ENCODE measurements around the gene CLIP4.

The CLIP4 gene

GRCh38 chr2:29110916-29111535 is 4.2 kb upstream of the CLIP4 start:
- Histone ChIP-seq H3K36me3 (ENCODE audit: insufficient read depth, low read length) (no peaks in the 10 kb centered on the region), H3K9ac (ENCODE audit: low read depth, low read length, poor library complexity, severe bottlenecking) (no peak overlapping the region), H3F3A (ENCODE audit: low read depth) (no peaks in the 10 kb centered on the region), H2AFZ (ENCODE audit: low read length) (0 out of 2 replicates have a peak overlapping the region, but pooled peaks have one; percentile 11), H3K4me2 (ENCODE audit: low read depth, low read length, poor library complexity, severe bottlenecking) (no peak overlapping the region), H3K79me2 (ENCODE audit: insufficient read depth, low read length) (no peaks in the 10 kb centered on the region), H4K20me1 (ENCODE audit: insufficient read depth, low read length, poor library complexity, severe bottlenecking) (no peaks in the 10 kb centered on the region), H3K4me3 (ENCODE audit: low read length, poor library complexity, severe bottlenecking) (no peak overlapping the region), H3K9me2 (replicated peaks; ENCODE audit: low read depth, low read length) (no peaks in the 10 kb centered on the region), H3K9me3 (ENCODE audit: insufficient read depth, low read depth, low read length) (no peaks in the 10 kb centered on the region), H3K4me1 (ENCODE audit: insufficient read depth, low read length, poor library complexity, severe bottlenecking) (peaks cover 2% of the 10 kb centered on the region), H3K27me3 (ENCODE audit: insufficient read depth, low read length, poor library complexity, severe bottlenecking) (peaks cover 7% of the 10 kb centered on the region)
- TF ChIP-seq EZH2phosphoT487 (IDR thresholded peaks at IDR 0.05; ENCODE audit: borderline replicate concordance) (no peak), CTCF (conservative IDR thresholded peaks at IDR 0.05; ENCODE audit: low read length) (no peak)

GRCh38 chr2:29112379-29112778 is 2.8 kb upstream of the CLIP4 start:
- Histone ChIP-seq H4K20me1 (ENCODE audit: insufficient read depth, low read length, poor library complexity, severe bottlenecking) (no peaks in the 10 kb centered on the region), H3K4me3 (ENCODE audit: low read length, poor library complexity, severe bottlenecking) (no peak overlapping the region), H2AFZ (ENCODE audit: low read length) (no peak overlapping the region), H3K36me3 (ENCODE audit: insufficient read depth, low read length) (no peaks in the 10 kb centered on the region), H3K9me2 (replicated peaks; ENCODE audit: low read depth, low read length) (no peaks in the 10 kb centered on the region), H3K27me3 (ENCODE audit: insufficient read depth, low read length, poor library complexity, severe bottlenecking) (peaks cover 7% of the 10 kb centered on the region), H3F3A (ENCODE audit: low read depth) (no peaks in the 10 kb centered on the region), H3K9me3 (ENCODE audit: insufficient read depth, low read depth, low read length) (no peaks in the 10 kb centered on the region), H3K9ac (ENCODE audit: low read depth, low read length, poor library complexity, severe bottlenecking) (no peak overlapping the region), H3K4me1 (ENCODE audit: insufficient read depth, low read length, poor library complexity, severe bottlenecking) (peaks cover 7% of the 10 kb centered on the region), H3K79me2 (ENCODE audit: insufficient read depth, low read length) (no peaks in the 10 kb centered on the region), H3K4me2 (ENCODE audit: low read depth, low read length, poor library complexity, severe bottlenecking) (no peak overlapping the region)
- TF ChIP-seq CTCF (conservative IDR thresholded peaks at IDR 0.05; ENCODE audit: low read length), result no peak
- no peak for TF ChIP-seq EZH2phosphoT487 (IDR thresholded peaks at IDR 0.05; ENCODE audit: borderline replicate concordance)

GRCh38 chr2:29113027-29113686 is 2.1 kb upstream of the CLIP4 start:
- Histone ChIP-seq H4K20me1 (ENCODE audit: insufficient read depth, low read length, poor library complexity, severe bottlenecking) (no peaks in the 10 kb centered on the region), H3K9me2 (replicated peaks; ENCODE audit: low read depth, low read length) (no peaks in the 10 kb centered on the region), H3K36me3 (ENCODE audit: insufficient read depth, low read length) (no peaks in the 10 kb centered on the region), H3K4me2 (ENCODE audit: low read depth, low read length, poor library complexity, severe bottlenecking) (no peak overlapping the region), H3K79me2 (ENCODE audit: insufficient read depth, low read length) (no peaks in the 10 kb centered on the region), H3K4me1 (ENCODE audit: insufficient read depth, low read length, poor library complexity, severe bottlenecking) (peaks cover 11% of the 10 kb centered on the region), H2AFZ (ENCODE audit: low read length) (no peak overlapping the region), H3K9ac (ENCODE audit: low read depth, low read length, poor library complexity, severe bottlenecking) (no peak overlapping the region), H3F3A (ENCODE audit: low read depth) (no peaks in the 10 kb centered on the region), H3K9me3 (ENCODE audit: insufficient read depth, low read depth, low read length) (no peaks in the 10 kb centered on the region), H3K27me3 (ENCODE audit: insufficient read depth, low read length, poor library complexity, severe bottlenecking) (peaks cover 7% of the 10 kb centered on the region), H3K4me3 (ENCODE audit: low read length, poor library complexity, severe bottlenecking) (no peak overlapping the region)
- TF ChIP-seq EZH2phosphoT487 (IDR thresholded peaks at IDR 0.05; ENCODE audit: borderline replicate concordance), result no peak
- TF ChIP-seq CTCF (conservative IDR thresholded peaks at IDR 0.05; ENCODE audit: low read length), result no peak

All from Loucy (cell line).